ENCODE data around the gene POLR2J.

- TF ChIP-seq POLR2A (IDR thresholded peaks at IDR 0.05) (no peak), CTCF (IDR thresholded peaks at IDR 0.05) (no peak), POLR2AphosphoS5 (IDR thresholded peaks at IDR 0.05) (no peak), EP300 (IDR thresholded peaks at IDR 0.05) (no peak)
These were observed 54.6 kb downstream of the POLR2J start for GRCh38 chr7:102424129-102424551.

Measured in gastroesophageal sphincter (tissue), 3 donors.